AG04449 (cell line): ENCODE measurements around the gene GNPTG.

ENCODE experiments used
- CTCF ChIA-PET: fragments of 350-600 bp; formaldehyde crosslinking; extraction: SDS; loops from one replicate; lab custom pipeline; 2021; ENCODE audit warnings: antibody characterized with exemption; lab: Yijun Ruan, JAX
- POLR2A ChIA-PET: fragments of 400-600, 350-600 bp; formaldehyde crosslinking; extraction: SDS; loops from one replicate; lab custom pipeline; 2020; ENCODE audit warnings: antibody characterized with exemption, inconsistent platforms; lab: Yijun Ruan, JAX
- DNase-seq: peaks from one replicate; pipeline ENCODE4 v3.0.0-alpha.2; 2010; ENCODE audit warnings: low read depth, low spot score
- H3K4me3 ChIP-seq: 2 replicates; pipeline ENCODE4 v1.5.1; 2011; ENCODE audit warnings: low read depth, mild to moderate bottlenecking, control low read depth, low read length
- TF ChIP-seq, protein P1 (sequence below): IDR thresholded peaks from one replicate; pipeline ENCODE4 v1.5.1; 2011; ENCODE audit warnings: mild to moderate bottlenecking, moderate library complexity, low read length, control low read depth, inconsistent platforms; ENCODE audit not compliant: insufficient read depth; ENCODE audit errors: missing control alignments

GNPTG gene

DNA sequence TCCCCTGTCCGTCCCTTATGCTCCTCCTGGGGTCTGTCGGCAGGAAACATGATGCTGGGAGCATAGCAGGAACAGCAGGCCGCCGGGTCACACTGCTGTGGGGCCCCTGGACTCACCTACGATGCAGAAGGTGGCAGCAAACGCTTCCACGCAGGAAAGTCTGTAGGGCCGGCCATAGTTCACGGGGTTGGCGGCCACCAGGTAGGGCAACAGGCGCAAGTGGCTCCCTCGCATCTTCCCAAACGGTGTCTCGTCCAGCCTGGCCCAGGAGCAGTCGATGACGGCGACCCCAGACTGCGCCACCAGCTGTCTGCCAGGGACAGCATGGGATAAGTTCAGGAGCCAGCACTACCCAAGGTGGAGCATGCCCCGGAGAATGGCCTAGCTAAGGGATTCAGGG lies 1.0 kb upstream of the GNPTG start:
- POLR2A ChIA-PET, result no interaction called here
- peak overlapping the region; percentile 90 for H3K4me3 ChIP-seq
- no peak for DNase-seq
- CTCF ChIA-PET, result interaction anchor here (0.6 to 1.6 kb wide), 2 partner anchors 10 to 13 kb away, joined by 3 read pairs; no protein-coding TSS in a partner anchor
- TF ChIP-seq, protein P1, sequence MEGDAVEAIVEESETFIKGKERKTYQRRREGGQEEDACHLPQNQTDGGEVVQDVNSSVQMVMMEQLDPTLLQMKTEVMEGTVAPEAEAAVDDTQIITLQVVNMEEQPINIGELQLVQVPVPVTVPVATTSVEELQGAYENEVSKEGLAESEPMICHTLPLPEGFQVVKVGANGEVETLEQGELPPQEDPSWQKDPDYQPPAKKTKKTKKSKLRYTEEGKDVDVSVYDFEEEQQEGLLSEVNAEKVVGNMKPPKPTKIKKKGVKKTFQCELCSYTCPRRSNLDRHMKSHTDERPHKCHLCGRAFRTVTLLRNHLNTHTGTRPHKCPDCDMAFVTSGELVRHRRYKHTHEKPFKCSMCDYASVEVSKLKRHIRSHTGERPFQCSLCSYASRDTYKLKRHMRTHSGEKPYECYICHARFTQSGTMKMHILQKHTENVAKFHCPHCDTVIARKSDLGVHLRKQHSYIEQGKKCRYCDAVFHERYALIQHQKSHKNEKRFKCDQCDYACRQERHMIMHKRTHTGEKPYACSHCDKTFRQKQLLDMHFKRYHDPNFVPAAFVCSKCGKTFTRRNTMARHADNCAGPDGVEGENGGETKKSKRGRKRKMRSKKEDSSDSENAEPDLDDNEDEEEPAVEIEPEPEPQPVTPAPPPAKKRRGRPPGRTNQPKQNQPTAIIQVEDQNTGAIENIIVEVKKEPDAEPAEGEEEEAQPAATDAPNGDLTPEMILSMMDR, result no peak

DNA sequence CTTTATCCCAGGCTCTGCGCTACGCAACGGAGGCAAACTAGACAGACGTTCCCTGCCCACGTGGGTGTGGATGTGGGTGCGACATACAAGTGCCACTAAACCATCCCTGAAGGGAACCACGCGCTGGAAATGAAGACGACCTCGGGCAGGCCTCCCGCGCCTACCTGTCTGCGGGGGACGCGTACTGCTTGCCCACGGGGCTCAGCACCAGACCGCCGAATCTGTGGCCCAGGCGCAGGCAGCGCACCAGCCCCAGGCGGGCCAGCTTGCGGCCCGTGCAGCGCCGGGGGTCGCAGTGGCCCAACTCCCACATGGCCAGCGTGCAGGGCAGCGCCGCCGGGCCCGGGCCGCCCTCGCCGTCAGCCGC lies 533 bp upstream of the GNPTG start:
- no peak for DNase-seq
- H3K4me3 ChIP-seq, result peak overlapping the region; percentile 90
- ChIA-PET POLR2A (no interaction called here), CTCF (interaction anchor here (0.6 to 1.6 kb wide), 2 partner anchors 10 to 14 kb away, joined by 3 read pairs; no protein-coding TSS in a partner anchor)
- TF ChIP-seq, protein P1, result no peak

DNA sequence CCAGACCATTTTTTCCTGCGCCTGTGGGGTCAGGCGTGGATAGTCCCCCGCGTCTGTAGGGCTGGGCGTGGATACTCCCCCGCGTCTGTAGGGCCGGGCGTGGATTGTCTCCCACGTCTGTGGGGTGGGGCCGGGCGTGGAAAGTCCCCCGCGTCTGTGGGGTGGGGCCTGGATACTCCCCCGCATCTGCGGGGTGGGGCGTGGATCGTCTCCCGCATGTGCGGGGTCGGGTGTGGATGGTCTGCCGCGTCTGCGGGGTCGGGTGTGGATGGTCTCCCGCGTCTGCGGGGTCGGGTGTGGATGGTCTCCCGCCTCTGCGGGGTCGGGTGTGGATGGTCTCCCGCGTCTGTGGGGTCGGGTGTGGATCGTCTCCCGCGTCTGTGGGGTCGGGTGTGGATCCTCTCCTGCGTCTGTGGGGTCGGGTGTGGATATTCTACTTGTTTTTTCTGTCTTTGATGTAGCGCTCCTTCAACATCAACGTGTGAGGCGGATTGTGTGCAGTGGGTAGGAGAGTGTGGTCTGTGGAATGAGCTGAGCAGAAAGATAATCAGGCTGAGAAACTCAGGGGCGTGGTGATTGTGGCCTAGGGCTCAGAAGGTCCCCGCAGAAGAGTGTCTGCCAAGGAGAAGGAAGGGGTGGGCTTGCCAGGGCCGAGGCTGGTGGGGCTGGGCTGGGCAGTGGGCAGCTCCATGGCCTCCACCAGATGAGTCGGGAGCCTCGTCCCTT lies 3.2 kb downstream of the GNPTG start:
- ChIA-PET POLR2A (no interaction called here), CTCF (interaction anchor here (3.8 kb wide), 1 partner anchor 9 kb away, joined by 33 read pairs; no protein-coding TSS in a partner anchor)
- TF ChIP-seq, protein P1, result no peak
- no peak for DNase-seq
- no peak overlapping the region for H3K4me3 ChIP-seq

DNA sequence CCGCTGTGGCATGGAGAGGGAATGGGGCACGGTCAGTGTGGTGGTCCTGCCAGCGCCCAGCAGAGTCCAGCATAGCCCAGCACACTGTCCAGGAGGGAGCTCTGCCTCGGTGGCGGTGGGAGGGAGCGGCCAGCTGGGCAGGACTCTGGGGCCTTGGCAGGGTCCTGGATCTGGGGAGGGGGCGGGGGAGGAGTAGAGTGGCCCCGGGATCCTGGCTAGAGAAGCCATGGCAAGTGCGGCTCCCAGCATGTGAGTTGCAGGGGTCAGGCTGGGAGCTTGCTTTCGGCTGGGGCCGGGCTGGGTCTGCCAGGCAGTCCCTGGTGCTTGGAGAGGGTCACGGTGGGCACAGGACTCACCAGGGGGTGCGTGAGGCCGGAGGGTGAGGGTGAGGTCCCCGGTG lies 3.9 kb downstream of the GNPTG start:
- POLR2A ChIA-PET, result no interaction called here
- no peak for DNase-seq
- no peak overlapping the region for H3K4me3 ChIP-seq
- CTCF ChIA-PET, result interaction anchor here (3.8 kb wide), 1 partner anchor 9 kb away, joined by 33 read pairs; no protein-coding TSS in a partner anchor
- TF ChIP-seq, protein P1, result no peak

DNA sequence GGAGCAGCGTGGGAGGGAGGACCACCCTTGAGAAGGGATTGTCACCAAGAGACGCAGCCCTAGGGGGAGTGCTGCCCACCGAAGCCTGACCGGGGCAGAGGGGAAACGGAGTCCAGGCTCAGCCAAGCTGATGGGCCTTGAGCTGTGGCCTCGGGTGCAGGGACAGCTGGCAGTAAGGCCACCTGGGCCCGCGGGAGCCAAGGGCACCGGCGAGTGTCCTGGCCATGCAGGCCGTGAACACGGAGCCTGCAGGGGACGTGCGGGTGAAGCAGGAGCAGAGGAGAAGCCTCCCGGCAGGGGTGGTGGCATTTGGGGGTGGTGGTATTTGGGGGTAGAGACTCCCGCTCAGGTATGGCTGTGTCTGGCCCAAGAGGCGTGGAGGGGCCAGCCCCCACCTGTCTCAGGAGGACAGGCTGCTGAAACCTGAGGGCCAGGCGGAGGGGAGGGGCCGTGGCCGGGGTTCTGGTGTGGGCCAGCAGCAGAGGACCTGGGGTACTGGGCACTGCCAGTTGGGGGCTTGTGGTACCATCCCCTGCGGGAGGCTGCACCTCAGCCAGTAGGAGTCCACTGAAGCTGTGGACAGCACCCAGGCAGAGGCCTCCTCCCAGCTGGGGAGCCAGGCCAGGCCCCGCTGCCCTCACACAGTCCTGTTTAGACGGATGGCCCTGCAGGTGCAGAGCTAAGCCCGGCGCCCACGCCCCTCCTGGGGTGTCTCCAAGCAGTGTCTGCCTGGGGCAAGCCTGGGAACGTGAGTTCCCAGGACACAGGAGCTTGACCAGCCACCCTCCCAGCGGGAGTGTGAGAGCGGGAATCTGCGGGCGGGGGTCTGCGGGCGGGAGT lies 4.5 kb downstream of the GNPTG start:
- TF ChIP-seq, protein P1, result no peak
- no peak for DNase-seq
- H3K4me3 ChIP-seq, result no peak overlapping the region
- POLR2A ChIA-PET, result no interaction called here
- CTCF ChIA-PET, result interaction anchor here (3.8 kb wide), 1 partner anchor 8 kb away, joined by 33 read pairs; no protein-coding TSS in a partner anchor
